ENCODE measurements around the gene CCDC186.

The CCDC186 gene

DNA sequence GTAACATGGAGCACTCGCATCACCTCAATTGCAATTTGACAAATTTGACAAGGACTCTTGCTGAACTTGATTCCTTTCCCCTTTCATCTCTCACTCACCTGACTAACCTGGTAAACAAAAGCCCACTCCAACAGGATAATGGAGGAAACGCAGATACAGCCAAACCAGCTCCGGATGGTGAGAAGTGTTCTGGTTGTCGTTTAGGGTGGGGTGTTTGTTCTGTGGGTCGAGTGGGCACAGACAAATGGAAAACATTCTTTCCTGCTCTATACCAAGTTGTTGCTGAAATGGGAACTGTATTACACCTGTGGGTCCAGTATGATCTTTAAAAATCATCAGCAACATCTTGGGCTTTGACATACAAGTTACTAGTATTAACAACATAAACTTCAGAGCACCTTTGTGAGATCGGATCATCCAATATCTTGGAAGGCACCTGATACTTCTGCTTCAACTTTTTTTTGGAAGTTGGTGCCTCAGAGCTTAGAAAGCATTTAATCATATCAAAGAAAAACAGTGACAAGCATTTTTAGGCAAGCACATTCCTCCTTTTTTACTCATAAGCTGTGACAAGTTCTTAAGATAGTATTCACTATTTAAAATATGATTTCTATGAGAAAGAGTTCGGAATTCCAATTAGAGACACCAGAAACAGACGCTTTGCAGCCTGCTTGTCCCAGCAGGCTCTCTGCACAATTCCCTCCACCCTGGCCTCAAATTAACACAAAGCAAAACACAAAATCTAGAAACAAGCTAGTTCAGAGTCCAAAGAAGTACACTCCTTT lies 58.1 kb downstream of the CCDC186 start:
- no peak for DNase-seq (ENCODE audit: low read depth in 2 of 2, low spot score in 1 of 2)

DNA sequence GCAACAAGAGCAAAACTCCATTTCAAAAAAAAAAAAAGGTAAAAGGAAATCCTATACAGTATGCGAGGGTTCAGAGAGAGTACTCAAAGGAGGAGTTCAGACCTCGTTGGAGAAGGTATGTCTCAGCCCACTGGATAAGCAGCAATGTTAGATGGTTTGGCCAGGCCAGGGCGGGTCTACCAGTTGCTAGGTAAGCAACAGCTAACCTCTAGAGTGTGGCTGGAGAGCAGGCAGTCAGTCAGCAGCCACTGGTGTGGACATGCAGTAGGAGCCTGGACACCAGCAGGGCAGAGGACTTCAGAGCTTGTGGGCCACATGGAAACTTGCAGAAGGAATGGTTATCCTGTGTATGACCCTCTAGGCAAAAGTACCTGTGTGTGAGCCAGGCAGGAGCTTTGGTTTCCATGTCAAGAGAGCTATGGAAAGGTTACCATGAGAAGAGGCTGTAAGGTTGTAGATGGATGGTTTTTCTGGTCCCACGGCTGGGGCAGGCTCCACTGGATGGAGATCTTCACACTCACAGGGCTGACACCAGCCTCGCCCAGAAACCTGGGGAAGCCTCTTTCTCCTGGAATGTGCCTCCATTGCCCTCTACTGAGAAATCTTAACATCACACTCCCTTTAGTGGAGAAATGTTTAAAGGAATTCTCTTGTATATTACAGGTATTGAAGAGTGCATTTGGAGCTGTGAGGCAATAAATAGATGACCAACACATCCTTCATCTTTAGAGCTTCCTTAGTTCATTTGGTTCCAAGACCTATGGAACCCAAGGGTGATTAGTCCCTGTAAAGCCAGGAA lies 63.6 kb downstream of the CCDC186 start:
- DNase-seq (ENCODE audit: low read depth in 2 of 2, low spot score in 1 of 2), result no peak

DNA sequence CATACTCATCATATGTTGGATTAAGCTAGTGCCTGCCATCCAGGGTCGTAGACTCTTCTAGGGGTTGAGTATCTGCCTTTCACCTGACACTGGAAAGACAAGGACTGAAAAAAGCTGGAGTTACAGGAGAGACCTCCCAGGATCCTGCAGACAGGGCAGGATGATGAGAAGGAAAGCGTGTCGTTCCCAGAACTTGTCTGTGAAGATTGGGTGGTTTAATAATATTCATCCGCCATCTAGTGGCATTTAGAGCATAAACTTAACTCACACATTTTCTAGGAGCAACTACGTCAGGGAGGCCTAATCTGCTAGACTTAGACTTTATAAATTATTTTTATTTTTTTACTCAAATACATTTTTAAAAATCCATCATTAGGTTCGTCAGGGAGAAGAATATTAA lies 70.7 kb downstream of the CCDC186 start:
- DNase-seq (ENCODE audit: low read depth in 2 of 2, low spot score in 1 of 2), result no peak

DNA sequence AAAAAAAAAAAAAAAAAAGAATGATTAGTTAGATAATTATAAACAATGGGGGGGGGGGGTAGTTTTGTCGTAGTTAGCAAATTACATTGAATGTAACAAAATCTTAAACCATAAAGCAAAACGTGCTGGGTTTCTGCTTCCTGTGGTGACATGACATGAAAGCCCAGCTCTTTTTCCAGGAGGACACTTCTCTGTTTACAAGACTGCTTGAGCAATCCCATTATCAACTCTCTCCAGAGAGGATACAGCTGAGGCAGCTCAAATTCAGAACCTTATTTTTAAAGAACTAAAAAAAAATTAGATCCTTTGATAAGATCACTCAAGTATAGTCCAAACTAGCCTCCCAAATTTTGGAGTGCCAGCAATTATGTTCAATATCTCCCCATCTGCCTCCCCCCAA lies 71.7 kb downstream of the CCDC186 start:
- DNase-seq (ENCODE audit: low read depth in 2 of 2, low spot score in 1 of 2), result no peak

DNA sequence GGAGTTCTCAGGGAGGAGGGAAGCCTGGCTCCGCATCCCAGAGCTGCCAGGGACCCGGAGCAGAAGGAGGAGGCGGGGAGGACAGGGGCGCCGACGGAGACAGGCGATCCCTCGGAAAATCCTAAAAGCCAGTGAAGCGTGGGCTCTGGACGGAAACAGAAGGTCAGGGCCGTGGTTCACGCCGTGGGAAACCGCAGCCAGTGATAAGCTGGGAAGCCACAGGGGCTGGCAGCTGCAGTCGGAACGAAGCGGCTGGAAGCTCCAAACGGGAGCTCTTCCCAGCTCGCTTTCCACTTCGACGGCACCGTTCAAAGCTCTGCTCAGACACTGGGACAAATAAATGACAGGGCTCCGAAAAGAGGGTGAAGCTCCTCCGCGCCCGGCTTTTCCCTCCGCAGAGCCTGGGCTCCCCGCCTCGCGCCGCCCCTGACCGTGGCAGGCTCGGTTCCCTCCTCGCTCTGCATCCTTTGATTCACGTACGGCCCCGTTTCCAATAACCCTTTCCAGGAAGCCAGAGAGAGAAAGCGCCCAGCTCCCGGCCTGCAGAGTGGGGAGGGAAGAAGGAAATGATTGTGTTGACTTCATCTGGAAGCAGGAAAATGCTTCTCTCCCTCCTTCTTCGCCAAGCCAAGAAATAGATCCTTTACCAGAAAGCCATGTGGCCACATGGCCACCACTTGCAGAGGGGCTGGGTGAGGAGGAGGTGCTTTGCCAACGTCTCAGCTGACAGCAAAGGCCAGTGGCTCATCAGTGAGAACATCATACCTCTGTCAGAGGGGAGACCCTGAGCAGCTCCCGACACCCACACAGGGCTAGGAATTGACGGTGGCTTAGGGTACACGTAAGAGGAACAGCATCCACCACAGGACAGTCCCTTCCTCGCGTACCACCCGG lies 72.9 kb downstream of the CCDC186 start:
- DNase-seq (ENCODE audit: low read depth in 2 of 2, low spot score in 1 of 2), result no peak

DNA sequence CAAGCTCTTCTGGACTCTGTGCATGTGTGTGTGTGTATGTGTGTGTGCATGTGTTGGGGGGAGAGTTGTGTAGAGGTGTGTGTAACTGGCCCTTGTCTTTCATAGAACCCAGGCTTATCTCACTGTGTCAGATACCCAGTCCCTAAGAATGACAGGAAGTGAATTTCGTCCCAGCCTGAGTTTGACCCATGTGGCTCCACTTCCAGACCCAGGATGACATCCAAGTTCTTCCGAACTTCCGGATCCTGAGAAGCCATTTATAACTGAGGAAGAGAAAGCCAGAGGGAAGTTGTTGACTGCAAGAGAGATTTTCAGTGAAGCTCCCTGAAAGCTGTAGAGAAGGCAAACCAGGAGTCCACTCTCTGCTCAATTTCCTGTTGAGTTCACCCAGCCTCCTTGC lies 77.1 kb downstream of the CCDC186 start:
- no peak for DNase-seq (ENCODE audit: low read depth in 2 of 2, low spot score in 1 of 2)

DNA sequence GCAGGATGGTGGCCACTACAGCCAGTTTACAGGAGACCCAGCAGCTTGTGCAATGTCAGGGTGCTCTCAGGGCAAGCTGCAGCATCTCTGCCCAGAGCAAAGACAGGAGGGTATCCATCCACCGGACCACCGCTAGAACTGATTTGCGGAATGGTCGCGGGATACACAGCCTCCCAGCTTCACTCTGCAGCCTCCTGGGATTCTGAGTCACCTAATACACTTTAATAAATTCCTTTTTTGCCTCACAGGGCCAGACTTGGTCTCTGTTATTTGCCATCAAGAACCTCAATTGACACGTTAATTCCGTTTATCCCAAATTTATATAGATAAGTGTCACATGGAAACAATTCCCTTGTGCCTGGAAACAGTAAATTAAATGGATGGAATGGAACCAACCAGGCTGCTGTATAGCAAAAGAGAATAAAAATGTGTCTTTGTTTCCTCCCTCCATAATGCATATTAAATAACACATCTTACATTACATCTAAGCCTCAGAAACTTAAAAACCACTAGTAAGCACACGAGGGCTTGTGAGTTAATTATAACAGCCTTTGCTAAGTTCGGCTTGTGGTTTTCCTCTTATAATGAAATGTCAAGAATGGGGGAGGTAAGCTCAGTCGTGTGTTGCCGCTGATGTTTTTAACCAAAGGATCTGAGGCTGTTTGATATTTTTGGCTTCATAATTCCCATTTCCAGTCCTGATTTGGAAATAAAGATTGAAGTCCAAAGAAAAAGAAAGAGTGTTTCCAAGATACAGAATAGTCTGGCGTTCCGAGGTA lies 78.3 kb downstream of the CCDC186 start:
- DNase-seq (ENCODE audit: low read depth in 2 of 2, low spot score in 1 of 2), result no peak

DNA sequence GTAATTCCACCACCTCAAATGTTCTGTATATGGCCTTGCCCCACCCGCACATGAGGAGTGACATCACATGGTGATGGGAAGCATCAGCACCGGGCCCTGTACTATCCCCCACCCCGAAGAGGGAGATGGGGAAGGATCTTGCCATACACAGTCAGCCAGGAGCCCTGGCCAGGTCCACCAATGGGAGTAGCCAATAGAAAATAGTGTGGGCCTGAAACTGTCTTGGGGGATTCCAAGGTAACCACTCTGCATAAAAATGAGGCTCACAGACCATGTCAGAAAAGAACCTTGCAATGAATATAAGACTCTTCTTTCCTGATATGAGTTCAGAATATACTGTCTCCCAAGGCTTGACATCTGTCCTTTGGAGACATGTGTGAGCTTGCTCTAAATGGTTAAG lies 79.2 kb downstream of the CCDC186 start:
- no peak for DNase-seq (ENCODE audit: low read depth in 2 of 2, low spot score in 1 of 2)

DNA sequence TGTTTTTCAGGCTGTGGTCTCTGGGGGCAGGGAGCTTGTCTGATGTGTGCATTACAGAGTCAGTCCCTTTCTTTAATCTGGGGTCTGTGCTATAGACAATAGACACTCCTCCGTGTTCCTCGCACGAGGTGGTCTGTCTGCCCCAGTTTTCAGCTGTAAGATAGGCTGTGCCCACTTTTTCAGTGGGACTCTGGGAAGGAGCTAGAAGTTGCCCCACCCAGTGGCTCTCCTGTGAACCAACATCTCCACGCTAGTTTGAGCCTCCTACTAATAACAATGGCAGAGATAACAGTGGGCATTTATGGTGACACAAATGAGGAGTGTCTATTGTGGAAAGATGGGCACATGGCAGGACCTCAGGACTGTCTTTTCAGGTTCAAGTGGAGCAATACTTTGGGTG lies 86.3 kb downstream of the CCDC186 start:
- DNase-seq (ENCODE audit: low read depth in 2 of 2, low spot score in 1 of 2), result no peak

DNA sequence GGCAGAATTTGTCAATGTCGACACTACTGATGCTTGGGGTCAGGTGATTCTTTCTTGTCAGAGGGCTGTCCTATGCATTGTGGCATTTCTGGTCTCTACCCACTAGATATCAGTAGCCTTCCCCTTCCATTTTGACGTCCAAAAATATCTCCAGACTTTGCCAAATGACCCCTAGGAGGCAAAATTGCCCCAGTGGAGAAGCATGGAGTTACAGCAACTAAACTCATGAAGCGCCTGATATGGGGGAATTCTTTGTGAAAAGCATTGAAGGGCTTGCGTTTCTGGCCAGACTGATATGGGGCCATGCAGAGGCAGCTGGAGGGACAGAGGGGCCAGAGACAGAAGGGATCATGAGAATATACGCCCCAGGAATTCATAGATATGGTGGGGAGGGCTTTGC lies 86.7 kb downstream of the CCDC186 start:
- no peak for DNase-seq (ENCODE audit: low read depth in 2 of 2, low spot score in 1 of 2)

DNA sequence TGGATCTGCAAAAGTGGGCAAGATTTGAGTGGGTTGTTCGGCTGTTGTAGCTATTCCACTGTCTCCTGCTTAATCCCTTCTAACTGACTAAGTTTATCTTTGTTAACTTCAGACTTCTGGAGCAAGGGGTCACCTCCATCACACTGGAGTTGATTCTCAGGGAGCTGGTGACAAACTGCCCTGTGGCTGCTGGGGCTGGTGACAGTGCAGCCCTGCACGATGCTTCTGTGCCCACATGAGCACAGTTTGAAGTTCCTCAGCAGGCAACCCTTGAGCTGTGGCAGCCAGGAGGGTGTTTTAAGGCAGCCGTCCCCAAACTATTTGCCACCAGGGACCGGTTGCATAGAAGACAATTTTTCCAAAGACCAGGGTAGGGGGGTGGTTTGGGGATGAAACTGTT lies 89.8 kb downstream of the CCDC186 start:
- DNase-seq (ENCODE audit: low read depth in 2 of 2, low spot score in 1 of 2), result no peak

DNA sequence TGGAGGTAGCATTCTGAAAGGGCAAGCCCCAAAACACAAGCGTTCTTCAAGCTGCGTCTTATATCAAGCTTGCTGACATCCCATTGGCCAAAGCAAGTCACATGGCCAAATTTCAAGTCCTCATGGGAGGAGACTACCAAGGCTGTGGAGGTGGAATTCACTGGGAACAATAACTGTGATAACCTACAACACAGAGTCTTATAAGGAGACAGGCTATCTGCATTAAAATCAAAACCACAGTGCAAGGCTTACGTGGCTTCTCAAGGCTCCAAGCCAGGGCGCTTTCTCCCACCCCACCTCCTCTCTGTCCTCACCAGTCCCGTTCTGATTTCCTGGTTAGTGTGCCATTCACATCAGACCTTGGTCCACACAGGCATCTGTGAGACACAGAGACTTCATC lies 91.0 kb downstream of the CCDC186 start:
- DNase-seq (ENCODE audit: low read depth in 2 of 2, low spot score in 1 of 2), result no peak

DNA sequence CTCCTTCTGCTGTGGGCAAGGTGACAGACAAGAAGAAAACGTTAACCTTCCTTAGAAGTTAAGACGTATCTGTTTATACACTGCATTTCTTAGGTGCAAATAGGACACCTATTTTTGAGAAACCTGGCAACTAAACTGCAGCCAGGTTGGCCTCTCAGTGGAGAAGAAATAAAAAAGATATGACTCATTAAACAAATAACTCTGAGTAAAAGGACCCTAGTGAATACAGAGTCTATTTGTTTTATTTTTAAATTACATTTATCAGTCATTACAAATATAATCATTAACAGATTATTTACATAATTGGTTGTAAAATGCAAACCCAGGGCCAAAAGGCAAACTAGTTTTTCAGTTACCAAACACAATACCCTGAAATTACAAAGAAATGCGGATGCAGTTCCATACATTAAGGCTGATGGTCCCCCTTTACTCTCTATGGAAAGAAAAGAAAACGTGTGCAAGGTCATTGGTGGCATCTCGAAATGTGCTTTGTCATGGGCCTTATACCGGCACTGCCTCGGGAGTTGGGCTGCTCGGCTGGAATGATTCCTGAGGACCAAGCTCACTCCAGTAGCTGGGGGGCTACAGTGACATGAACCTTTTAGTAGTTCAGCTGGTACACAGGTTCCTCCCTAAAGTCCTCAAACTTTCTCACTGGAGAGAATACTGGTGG lies 92.0 kb downstream of the CCDC186 start:
- no peak for DNase-seq (ENCODE audit: low read depth in 2 of 2, low spot score in 1 of 2)

DNA sequence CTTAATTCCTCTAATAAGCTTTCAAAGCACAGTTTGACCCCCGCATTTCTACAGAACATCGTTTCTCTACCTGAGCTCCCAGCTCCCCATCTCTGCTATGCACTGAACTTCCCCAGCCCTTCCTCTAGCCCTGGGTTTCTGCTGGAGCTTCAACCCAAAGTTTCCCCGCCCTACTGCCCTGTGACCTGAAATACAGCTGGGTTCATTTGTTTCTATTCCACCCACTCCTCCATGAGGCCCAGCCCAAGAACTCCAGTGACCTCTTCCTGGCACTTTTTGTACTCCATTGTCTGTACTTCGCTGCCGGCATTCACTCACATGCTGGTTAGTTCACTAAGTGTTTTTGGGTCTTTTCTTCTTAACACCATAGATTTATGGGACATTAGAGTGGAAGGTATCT lies 94.6 kb downstream of the CCDC186 start:
- no peak for DNase-seq (ENCODE audit: low read depth in 2 of 2, low spot score in 1 of 2)

DNA sequence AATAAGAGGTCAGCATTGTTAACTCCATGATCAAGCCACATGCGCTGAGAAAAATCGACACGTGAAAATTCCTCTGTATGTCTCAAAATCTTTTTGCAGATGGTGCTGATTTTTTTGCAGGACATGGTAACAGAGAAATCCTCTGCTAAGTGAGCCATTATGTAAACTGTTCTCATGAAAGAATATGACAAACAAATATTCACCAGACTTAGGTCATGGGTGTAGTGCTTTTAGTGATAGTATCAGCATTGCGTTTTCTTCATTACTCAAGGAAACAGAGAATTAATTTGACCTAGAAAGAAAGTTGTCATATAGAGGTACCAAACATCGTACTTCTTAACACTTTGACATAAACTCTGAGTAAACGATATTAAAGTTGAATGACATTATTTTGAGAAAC lies 95.7 kb downstream of the CCDC186 start:
- DNase-seq (ENCODE audit: low read depth in 2 of 2, low spot score in 1 of 2), result no peak

DNA sequence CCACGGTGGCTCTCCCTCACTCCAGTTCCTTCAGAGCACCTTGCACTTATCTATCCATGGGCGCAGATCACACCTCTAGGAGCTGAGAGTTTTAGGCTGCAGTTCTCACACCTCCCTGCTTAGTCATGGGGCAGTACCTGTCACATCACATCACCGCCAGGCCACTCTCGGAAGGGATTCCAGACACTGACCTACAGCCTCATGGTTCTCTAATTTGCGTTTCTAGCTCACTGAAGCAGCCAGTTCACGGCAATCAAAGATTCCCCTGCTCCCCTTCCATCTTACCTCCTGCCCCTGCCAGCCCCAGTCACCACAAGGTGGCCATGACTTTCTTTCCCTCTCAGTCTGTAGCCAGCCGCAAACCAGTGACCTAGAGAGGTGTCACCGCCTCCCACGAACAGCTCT lies 96.2 kb downstream of the CCDC186 start:
- no peak for DNase-seq (ENCODE audit: low read depth in 2 of 2, low spot score in 1 of 2)

DNA sequence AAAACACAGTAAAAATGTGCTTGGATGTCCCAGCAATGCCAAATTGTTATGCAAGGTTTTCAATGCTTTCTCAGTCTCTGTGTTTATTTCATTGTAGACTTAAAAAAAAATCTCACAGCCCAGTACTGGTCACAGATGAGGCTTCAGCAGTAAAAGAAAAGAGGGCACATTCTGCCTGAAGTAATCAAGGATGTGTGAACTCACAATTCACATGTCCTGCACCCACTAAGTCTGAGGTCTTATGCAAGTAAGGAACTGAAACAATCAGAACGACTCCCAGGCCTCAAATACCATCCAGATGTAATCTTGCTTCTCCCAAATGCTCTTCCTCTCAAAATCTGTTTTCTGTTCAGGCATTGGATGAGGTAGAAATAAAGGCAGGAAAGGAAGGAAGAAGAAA lies 96.7 kb downstream of the CCDC186 start:
- DNase-seq (ENCODE audit: low read depth in 2 of 2, low spot score in 1 of 2), result no peak

DNA sequence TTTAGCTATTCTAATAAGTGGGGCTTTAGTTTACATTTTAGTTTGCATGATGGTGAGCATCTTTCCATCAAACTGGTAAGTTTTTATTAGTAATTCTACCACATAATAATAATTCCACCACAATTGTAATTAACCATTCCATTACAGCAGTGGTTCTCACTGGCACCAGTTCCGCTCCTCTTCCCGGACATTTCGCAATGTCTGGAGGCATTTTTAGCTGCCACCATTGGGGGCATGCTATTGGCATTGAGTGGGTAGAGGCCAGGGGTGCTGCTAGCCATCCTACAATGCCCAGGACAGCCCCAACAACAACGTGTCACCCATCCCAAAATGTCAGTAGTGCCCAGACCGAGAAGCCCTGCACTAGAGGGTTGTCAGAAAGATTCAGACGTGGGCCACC lies 98.9 kb downstream of the CCDC186 start:
- no peak for DNase-seq (ENCODE audit: low read depth in 2 of 2, low spot score in 1 of 2)

DNA sequence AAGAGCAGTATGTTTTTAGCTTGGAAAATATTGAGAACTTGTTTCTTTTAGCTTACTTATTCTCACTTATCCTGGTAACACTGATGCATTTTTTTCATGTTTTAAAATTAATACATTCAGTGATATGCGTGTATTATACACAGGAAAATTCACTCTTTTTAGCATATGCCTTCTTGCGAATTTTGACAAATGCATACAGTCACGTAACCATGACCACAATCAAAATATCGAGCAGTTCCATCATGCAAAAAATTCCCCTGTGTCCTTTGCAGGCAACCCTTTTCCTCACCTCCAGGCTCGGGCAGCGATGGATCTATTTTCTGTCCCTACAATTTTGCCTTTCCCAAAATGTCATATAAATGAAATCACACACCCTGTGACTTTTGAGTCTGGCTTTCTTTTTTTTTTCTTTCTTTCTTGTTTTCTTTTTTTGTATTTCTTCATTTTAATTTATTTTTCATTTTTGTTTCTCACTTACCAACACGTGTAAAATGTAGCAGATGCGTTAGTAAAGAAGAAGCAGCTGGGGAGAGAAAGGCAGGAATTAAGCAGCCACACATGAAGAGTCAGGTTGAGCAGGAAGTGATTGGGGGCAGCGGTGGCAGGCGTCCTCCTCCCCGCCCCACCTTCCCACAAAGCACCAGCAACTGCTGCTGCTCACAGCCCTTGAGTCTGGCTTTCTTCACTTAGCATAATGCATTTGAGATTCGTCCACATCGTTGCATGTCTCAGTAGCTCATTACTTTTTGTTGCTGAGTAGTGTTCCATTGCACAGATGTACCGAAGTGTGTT lies 100.4 kb downstream of the CCDC186 start:
- no peak for DNase-seq (ENCODE audit: low read depth in 2 of 2, low spot score in 1 of 2)

DNA sequence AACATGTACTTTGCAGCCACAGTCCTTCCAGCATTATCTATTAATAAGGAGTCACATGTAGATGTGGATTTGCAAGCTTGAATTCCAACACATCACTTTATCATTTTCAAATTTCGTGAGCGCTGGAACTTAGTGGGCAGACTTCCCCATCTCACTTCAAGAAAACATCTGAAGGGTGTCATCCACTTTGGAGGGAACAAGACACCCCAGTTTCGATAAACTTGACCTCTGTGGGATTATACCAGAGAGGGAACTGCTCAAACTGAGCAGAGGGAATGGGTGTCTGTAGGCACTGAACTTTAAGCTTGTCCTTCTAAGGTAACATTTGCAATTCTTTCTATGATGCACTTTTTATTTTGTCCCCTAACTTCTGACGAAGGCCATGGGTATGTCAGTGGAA lies 102.8 kb downstream of the CCDC186 start:
- DNase-seq (ENCODE audit: low read depth in 2 of 2, low spot score in 1 of 2), result no peak
